CD14-positive monocyte (primary cell): ENCODE data around the gene LIN37. TPM values are rescaled to one million over a fixed set of nuclear protein-coding genes. Genes with fewer than 3 reads are reported as not detected.

Source experiments
- DNase-seq, 3 donors: peaks; one replicate each; pipeline ENCODE4 v3.0.0-alpha.2; 2011 to 2022
- H2AFZ ChIP-seq: 2 replicates; pipeline ENCODE4 v1.6.0; 2012; ENCODE audit warnings: mild to moderate bottlenecking, low read depth, low read length, inconsistent platforms; ENCODE audit not compliant: insufficient read depth, poor library complexity, severe bottlenecking
- H3K27ac ChIP-seq, 2 donors: 1 replicate in 1 of 2; 2 replicates in 1 of 2; pipeline ENCODE4 v1.5.1; 2012 to 2013; ENCODE audit warnings: low read length in 2 of 2, control low read depth in 1 of 2, inconsistent platforms in 1 of 2, low read depth in 1 of 2, mild to moderate bottlenecking in 1 of 2
- H3K27me3 ChIP-seq, 2 donors: one replicate each; pipeline versions ENCODE4 v1.6.0 to v1.6.1; 2011 to 2013; ENCODE audit warnings: low read length in 2 of 2; ENCODE audit not compliant: control insufficient read depth in 2 of 2, insufficient read depth in 2 of 2
- H3K36me3 ChIP-seq, 2 donors: replicated peaks in 1 of 2; 1 replicate in 1 of 2; 2 replicates in 1 of 2; pipeline versions ENCODE4 v1.5.1 to v1.6.1; 2012 to 2013; ENCODE audit warnings: low read length in 2 of 2, control low read depth in 1 of 2, inconsistent platforms in 1 of 2, mild to moderate bottlenecking in 1 of 2; ENCODE audit not compliant: insufficient read depth in 2 of 2, control insufficient read depth in 1 of 2
- H3K4me1 ChIP-seq, 2 donors: 1 replicate in 1 of 2; 2 replicates in 1 of 2; pipeline versions ENCODE4 v1.5.1 to v1.6.1; 2012 to 2013; ENCODE audit warnings: low read length in 2 of 2, control low read depth in 1 of 2, inconsistent platforms in 1 of 2, mild to moderate bottlenecking in 1 of 2, moderate library complexity in 1 of 2; ENCODE audit not compliant: insufficient read depth in 2 of 2, control insufficient read depth in 1 of 2
- H3K4me2 ChIP-seq: replicated peaks from 2 replicates; pipeline ENCODE3; 2012; ENCODE audit warnings: low read length, moderate library complexity, mild to moderate bottlenecking; ENCODE audit not compliant: poor library complexity, severe bottlenecking; ENCODE audit errors: extremely low read depth
- H3K4me3 ChIP-seq, 3 experiments: fragments of 200-600 bp in 1 of 3; sonication (generic) in 1 of 3; replicated peaks in 1 of 3; 1 replicate in 2 of 3; 2 replicates in 1 of 3; pipeline ENCODE4 v1.5.1; 2011 to 2013; ENCODE audit warnings: low read length in 3 of 3, mild to moderate bottlenecking in 3 of 3, control low read depth in 2 of 3, low read depth in 2 of 3, inconsistent platforms in 1 of 3, moderate library complexity in 1 of 3
- H3K79me2 ChIP-seq: 2 replicates; pipeline ENCODE4 v1.6.0; 2012; ENCODE audit warnings: mild to moderate bottlenecking, control low read depth, inconsistent platforms, low read length, moderate library complexity; ENCODE audit not compliant: insufficient read depth
- H3K9ac ChIP-seq: 2 replicates; pipeline ENCODE4 v1.6.0; 2017; ENCODE audit warnings: low read length, mild to moderate bottlenecking; ENCODE audit not compliant: insufficient read depth, poor library complexity, severe bottlenecking
- H3K9me3 ChIP-seq, 2 donors: replicated peaks in 1 of 2; 1 replicate in 1 of 2; 2 replicates in 1 of 2; pipeline versions ENCODE4 v1.5.1 to v1.6.1; 2012 to 2013; ENCODE audit warnings: low read length in 2 of 2, control low read depth in 1 of 2; ENCODE audit not compliant: control insufficient read depth in 1 of 2, insufficient read depth in 1 of 2
- H4K20me1 ChIP-seq: 2 replicates; pipeline ENCODE4 v1.6.0; 2012; ENCODE audit warnings: mild to moderate bottlenecking, low read length, control low read depth, moderate library complexity; ENCODE audit not compliant: insufficient read depth
- H3K27ac Mint-ChIP-seq, 7 donors: one replicate each; pipeline ENCODE4 v1.8.0; 2020; ENCODE audit warnings: mild to moderate bottlenecking in 7 of 7, mixed read lengths in 7 of 7, moderate library complexity in 6 of 7, inconsistent platforms in 2 of 7
- H3K27me3 Mint-ChIP-seq, 3 donors: one replicate each; pipeline ENCODE4 v1.8.0; 2021 to 2022; ENCODE audit warnings: low read depth in 3 of 3, mild to moderate bottlenecking in 3 of 3, mixed read lengths in 3 of 3, moderate library complexity in 3 of 3, inconsistent platforms in 1 of 3
- H3K36me3 Mint-ChIP-seq, 2 donors: one replicate each; pipeline ENCODE4 v1.8.0; 2020; ENCODE audit warnings: mixed read lengths in 2 of 2, inconsistent platforms in 1 of 2, mild to moderate bottlenecking in 1 of 2
- H3K4me1 Mint-ChIP-seq: one replicate; pipeline ENCODE4 v1.8.0; 2020; ENCODE audit warnings: mild to moderate bottlenecking, mixed read lengths
- H3K4me3 Mint-ChIP-seq, 2 donors: one replicate each; pipeline ENCODE4 v1.8.0; 2020; ENCODE audit warnings: mild to moderate bottlenecking in 2 of 2, mixed read lengths in 2 of 2, moderate library complexity in 1 of 2
- H3K9me3 Mint-ChIP-seq, 7 donors: one replicate each; pipeline ENCODE4 v1.8.0; 2020 to 2022; ENCODE audit warnings: mixed read lengths in 7 of 7, mild to moderate bottlenecking in 6 of 7, moderate library complexity in 6 of 7, inconsistent platforms in 2 of 7
- WGBS: methylation state at CpG from one replicate; pipeline ENCODE4 v1.1.5; 2013; ENCODE audit warnings: missing lambda C conversion rate; ENCODE audit not compliant: insufficient coverage; 5-methylcytosine and 5-hydroxymethylcytosine counted together
- intact Hi-C, 2 donors: fragments of 100-400 bp; cut with micrococcal nuclease; formaldehyde crosslinking; loops; one replicate each; pipeline versions ENCODE4 v1.15.0 to v1.15.1; 2023
- polyA plus RNA-seq, 3 donors: library from polyadenylated mRNA; depleted of rRNA in 1 of 3; unstranded in 2 of 3; stranded (reverse) in 1 of 3; fragments of 300-500 nt in 2 of 3; fragments of >200 nt in 1 of 3; fragmentation: Illumina TruSeq in 2 of 3; gene quantifications; 1 replicate in 2 of 3; 2 replicates in 1 of 3; pipeline ENCODE4 v1.2.3, GENCODE V29; 2012 to 2021
- TF ChIP-seq, protein P1 (sequence below): fragments of 200-600 bp; IDR thresholded peaks from one replicate; pipeline ENCODE4 v1.8.0; 2022; ENCODE audit warnings: antibody characterized with exemption, mild to moderate bottlenecking

The LIN37 gene
- polyA plus RNA-seq, 3 donors: 5.6 to 28.6 (median 7.2) TPM

DNA sequence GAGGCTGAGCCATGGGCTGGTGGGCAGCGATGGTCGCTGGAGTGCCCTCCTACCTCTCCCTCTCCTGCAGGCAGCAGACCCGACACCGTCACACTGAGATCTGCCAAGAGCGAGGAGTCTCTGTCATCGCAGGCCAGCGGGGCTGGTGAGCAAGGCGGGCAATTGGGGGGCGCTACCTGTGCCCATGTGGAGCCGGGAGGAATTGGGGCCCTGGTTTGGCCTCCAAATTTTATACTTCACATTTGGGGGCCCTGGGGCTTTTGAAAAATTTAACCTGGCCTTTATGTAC is 36.9 kb downstream of the LIN37 start:
- Histone ChIP-seq H3K9me3 (no peaks in the 10 kb centered on the region), H3K4me3 (no peak overlapping the region), H3K4me2 (no peak overlapping the region), H3K27ac (no peak overlapping the region), H3K4me1 (no peaks in the 10 kb centered on the region), H4K20me1 (no peaks in the 10 kb centered on the region), H3K36me3 (peaks cover 28 to 38% of the 10 kb centered on the region in 2 donors), H3K9ac (no peak overlapping the region), H3K79me2 (no peaks in the 10 kb centered on the region), H3K27me3 (no peaks in the 10 kb centered on the region), H2AFZ (no peak overlapping the region)
- Mint-ChIP-seq H3K36me3 (peaks cover 29 to 53% of the 10 kb centered on the region in 2 donors), H3K4me3 (no peak overlapping the region), H3K27me3 (peaks cover 0 to 5% (median 0%) of the 10 kb centered on the region in 3 donors), H3K27ac (peak overlapping the region in 1 of 7 donors; percentile 53), H3K9me3 (no peaks in the 10 kb centered on the region), H3K4me1 (no peaks in the 10 kb centered on the region)
- TF ChIP-seq, protein P1, sequence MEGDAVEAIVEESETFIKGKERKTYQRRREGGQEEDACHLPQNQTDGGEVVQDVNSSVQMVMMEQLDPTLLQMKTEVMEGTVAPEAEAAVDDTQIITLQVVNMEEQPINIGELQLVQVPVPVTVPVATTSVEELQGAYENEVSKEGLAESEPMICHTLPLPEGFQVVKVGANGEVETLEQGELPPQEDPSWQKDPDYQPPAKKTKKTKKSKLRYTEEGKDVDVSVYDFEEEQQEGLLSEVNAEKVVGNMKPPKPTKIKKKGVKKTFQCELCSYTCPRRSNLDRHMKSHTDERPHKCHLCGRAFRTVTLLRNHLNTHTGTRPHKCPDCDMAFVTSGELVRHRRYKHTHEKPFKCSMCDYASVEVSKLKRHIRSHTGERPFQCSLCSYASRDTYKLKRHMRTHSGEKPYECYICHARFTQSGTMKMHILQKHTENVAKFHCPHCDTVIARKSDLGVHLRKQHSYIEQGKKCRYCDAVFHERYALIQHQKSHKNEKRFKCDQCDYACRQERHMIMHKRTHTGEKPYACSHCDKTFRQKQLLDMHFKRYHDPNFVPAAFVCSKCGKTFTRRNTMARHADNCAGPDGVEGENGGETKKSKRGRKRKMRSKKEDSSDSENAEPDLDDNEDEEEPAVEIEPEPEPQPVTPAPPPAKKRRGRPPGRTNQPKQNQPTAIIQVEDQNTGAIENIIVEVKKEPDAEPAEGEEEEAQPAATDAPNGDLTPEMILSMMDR: no peak
- intact Hi-C loops: no loop called here
- 100% methylated on average over 1 of the region's 10 CpGs for WGBS
- no peak for DNase-seq

DNA sequence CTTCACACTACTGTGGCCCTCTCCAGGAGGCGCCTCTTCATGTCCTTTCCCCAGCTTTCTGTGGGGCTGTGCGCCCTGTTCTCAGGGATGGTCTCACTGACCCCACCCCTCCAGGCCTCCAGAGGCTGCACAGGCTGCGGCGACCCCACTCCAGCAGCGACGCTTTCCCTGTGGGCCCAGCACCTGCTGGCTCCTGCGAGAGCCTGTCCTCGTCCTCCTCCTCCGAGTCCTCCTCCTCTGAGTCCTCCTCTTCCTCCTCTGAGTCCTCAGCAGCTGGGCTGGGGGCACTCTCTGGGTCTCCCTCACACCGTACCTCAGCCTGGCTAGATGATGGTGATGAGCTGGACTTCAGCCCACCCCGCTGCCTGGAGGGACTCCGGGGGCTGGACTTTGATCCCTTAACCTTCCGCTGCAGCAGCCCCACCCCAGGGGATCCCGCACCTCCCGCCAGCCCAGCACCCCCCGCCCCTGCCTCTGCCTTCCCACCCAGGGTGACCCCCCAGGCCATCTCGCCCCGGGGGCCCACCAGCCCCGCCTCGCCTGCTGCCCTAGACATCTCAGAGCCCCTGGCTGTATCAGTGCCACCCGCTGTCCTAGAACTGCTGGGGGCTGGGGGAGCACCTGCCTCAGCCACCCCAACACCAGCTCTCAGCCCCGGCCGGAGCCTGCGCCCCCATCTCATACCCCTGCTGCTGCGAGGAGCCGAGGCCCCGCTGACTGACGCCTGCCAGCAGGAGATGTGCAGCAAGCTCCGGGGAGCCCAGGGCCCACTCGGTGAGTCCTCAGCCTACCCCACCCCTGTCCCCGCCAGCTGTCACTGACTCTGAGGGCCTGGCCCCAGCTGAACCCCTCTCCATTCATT is 38.2 kb downstream of the LIN37 start:
- H3K9me3 ChIP-seq: no peaks in the 10 kb centered on the region
- H3K9ac ChIP-seq: no peak overlapping the region
- H3K27me3 ChIP-seq: no peaks in the 10 kb centered on the region
- no peak overlapping the region for H2AFZ ChIP-seq
- H3K4me3 ChIP-seq: no peak overlapping the region
- no peaks in the 10 kb centered on the region for H4K20me1 ChIP-seq
- Mint-ChIP-seq H3K36me3 (peaks cover 23 to 44% of the 10 kb centered on the region in 2 donors), H3K27ac (peak overlapping the region in 2 of 7 donors; percentile 8 to 35), H3K9me3 (no peaks in the 10 kb centered on the region), H3K4me1 (no peaks in the 10 kb centered on the region), H3K4me3 (no peak overlapping the region), H3K27me3 (peaks cover 0 to 5% (median 0%) of the 10 kb centered on the region in 3 donors)
- H3K79me2 ChIP-seq: no peaks in the 10 kb centered on the region
- TF ChIP-seq, protein P1: no peak
- intact Hi-C loops: no loop called here
- WGBS: 97% methylated on average over 25 of the region's 31 CpGs
- peaks cover 21 to 32% of the 10 kb centered on the region in 2 donors for H3K36me3 ChIP-seq
- no peak overlapping the region for H3K4me2 ChIP-seq
- no peak for DNase-seq
- no peaks in the 10 kb centered on the region for H3K4me1 ChIP-seq
- no peak overlapping the region for H3K27ac ChIP-seq
